ENCODE results near the gene TMEM121B. TPM values are rescaled to one million over a fixed set of nuclear protein-coding genes. Genes with fewer than 3 reads are reported as not detected.

TMEM121B gene
- total and polyA plus RNA-seq, 4 donors = 0.15 to 0.87 (median 0.59) TPM

- Histone ChIP-seq H3K9me3 (ENCODE audit: control insufficient read depth, low read length) (no peaks in the 10 kb centered on the region), H3K27ac (ENCODE audit: low read depth in 1 of 2, low read length in 2 of 2) (no peak overlapping the region), H3K4me3 (ENCODE audit: low read length in 2 of 2) (no peak overlapping the region), H3K4me1 (ENCODE audit: control insufficient read depth in 1 of 2, insufficient read depth in 2 of 2, low read length in 2 of 2) (no peaks in the 10 kb centered on the region), H3K27me3 (ENCODE audit: control insufficient read depth in 1 of 2, insufficient read depth in 2 of 2, low read length in 1 of 2) (no peaks in the 10 kb centered on the region), H3K36me3 (ENCODE audit: control insufficient read depth in 1 of 2, insufficient read depth in 2 of 2, low read length in 1 of 2) (peaks cover 0 to 9% of the 10 kb centered on the region in 2 donors)
- no peak for ATAC-seq (ENCODE audit: low FRiP score)
- 92% methylated on average over 9 of the region's 9 CpGs for WGBS, 2 donors
- peak in 1 of 2 donors; percentile 40 for DNase-seq
- intact Hi-C loops (cut with DNase I) = no loop called here
These were observed 21.9 kb upstream of the TMEM121B start for GRCh38 chr22:17143101-17143500.

DNA sequence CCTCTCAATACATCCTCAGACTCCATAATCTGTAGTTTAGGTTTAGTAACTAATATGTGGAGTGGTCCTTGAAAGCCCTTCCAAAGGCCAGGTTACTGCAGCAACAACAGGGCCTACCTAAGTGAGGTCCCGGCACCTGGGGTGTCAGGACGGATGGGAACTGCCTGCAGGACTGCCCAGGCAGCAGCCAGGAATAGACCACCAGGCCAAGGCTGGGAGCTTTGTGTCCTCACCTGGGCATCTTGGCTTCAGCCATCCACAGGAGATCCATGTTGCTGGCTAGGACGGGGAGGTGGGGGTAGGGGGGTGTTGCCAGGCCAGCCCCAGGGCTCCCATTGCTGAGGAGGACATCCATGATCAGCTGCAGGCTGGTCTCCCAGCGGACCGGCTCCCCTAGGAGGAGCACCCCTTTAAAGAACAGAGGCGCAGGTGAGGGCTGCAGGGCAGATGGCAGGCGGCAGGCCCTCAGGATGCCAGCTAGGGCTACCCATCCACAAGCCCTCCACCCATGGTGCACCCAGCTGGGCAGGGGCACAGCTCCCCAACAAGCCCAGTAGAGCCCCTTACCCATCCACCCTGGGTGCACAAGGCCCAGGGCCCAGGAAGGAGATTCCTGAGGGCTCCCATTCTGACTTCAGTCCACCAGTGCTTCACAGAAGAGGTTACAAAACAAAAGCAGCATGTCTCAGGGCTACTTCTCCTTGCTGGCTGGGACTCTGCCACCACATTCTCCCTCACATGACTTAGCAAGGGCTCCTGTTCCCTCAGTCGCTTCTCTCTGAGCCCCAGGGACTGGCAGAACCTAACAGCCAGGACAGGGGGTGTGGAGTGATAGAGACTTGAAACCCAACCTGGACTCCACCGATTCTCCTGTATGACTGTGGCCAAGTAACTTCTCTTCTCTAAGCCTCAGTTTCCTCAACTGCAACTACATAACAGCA, 19.9 kb upstream of the TMEM121B start:
- H3K36me3 ChIP-seq (ENCODE audit: control insufficient read depth in 1 of 2, insufficient read depth in 2 of 2, low read length in 1 of 2) = peaks cover 0 to 15% of the 10 kb centered on the region in 2 donors
- H3K4me1 ChIP-seq (ENCODE audit: control insufficient read depth in 1 of 2, insufficient read depth in 2 of 2, low read length in 2 of 2) = no peaks in the 10 kb centered on the region
- no peaks in the 10 kb centered on the region for H3K9me3 ChIP-seq (ENCODE audit: control insufficient read depth, low read length)
- ATAC-seq (ENCODE audit: low FRiP score) (no peak), DNase-seq (peak in 1 of 2 donors; percentile 70)
- H3K27me3 ChIP-seq (ENCODE audit: control insufficient read depth in 1 of 2, insufficient read depth in 2 of 2, low read length in 1 of 2) = no peaks in the 10 kb centered on the region
- H3K4me3 ChIP-seq (ENCODE audit: low read length in 2 of 2) = no peak overlapping the region
- H3K27ac ChIP-seq (ENCODE audit: low read depth in 1 of 2, low read length in 2 of 2) = no peak overlapping the region
- intact Hi-C loops (cut with DNase I) = no loop called here
- WGBS, 2 donors = 94 to 97% methylated on average over 9 of the region's 9 CpGs

- Histone ChIP-seq H3K4me3 (ENCODE audit: low read length in 2 of 2) (no peak overlapping the region), H3K36me3 (ENCODE audit: control insufficient read depth in 1 of 2, insufficient read depth in 2 of 2, low read length in 1 of 2) (peaks cover 0 to 15% of the 10 kb centered on the region in 2 donors), H3K27me3 (ENCODE audit: control insufficient read depth in 1 of 2, insufficient read depth in 2 of 2, low read length in 1 of 2) (no peaks in the 10 kb centered on the region), H3K9me3 (ENCODE audit: control insufficient read depth, low read length) (no peaks in the 10 kb centered on the region), H3K4me1 (ENCODE audit: control insufficient read depth in 1 of 2, insufficient read depth in 2 of 2, low read length in 2 of 2) (no peaks in the 10 kb centered on the region), H3K27ac (ENCODE audit: low read depth in 1 of 2, low read length in 2 of 2) (no peak overlapping the region)
- intact Hi-C loops (cut with DNase I) = no loop called here
- ATAC-seq (ENCODE audit: low FRiP score) (no peak), DNase-seq (no peak)
- 83 to 95% methylated on average over 8 of the region's 8 CpGs for WGBS, 2 donors
These were observed 18.9 kb upstream of the TMEM121B start for GRCh38 chr22:17140022-17140421.

GRCh38 chr22:17138513-17138912, 17.4 kb upstream of the TMEM121B start:
- Histone ChIP-seq H3K27ac (ENCODE audit: low read depth in 1 of 2, low read length in 2 of 2) (no peak overlapping the region), H3K27me3 (ENCODE audit: control insufficient read depth in 1 of 2, insufficient read depth in 2 of 2, low read length in 1 of 2) (no peaks in the 10 kb centered on the region), H3K9me3 (ENCODE audit: control insufficient read depth, low read length) (no peaks in the 10 kb centered on the region), H3K36me3 (ENCODE audit: control insufficient read depth in 1 of 2, insufficient read depth in 2 of 2, low read length in 1 of 2) (peaks cover 0 to 12% of the 10 kb centered on the region in 2 donors), H3K4me1 (ENCODE audit: control insufficient read depth in 1 of 2, insufficient read depth in 2 of 2, low read length in 2 of 2) (no peaks in the 10 kb centered on the region), H3K4me3 (ENCODE audit: low read length in 2 of 2) (no peak overlapping the region)
- intact Hi-C loops (cut with DNase I) = no loop called here
- DNase-seq (no peak), ATAC-seq (ENCODE audit: low FRiP score) (no peak)
- WGBS, 2 donors = 85 to 86% methylated on average over 11 of the region's 11 CpGs

- no peaks in the 10 kb centered on the region for H3K9me3 ChIP-seq (ENCODE audit: control insufficient read depth, low read length)
- H3K27me3 ChIP-seq (ENCODE audit: control insufficient read depth in 1 of 2, insufficient read depth in 2 of 2, low read length in 1 of 2) = no peaks in the 10 kb centered on the region
- DNase-seq (no peak), ATAC-seq (ENCODE audit: low FRiP score) (no peak)
- no peak overlapping the region for H3K27ac ChIP-seq (ENCODE audit: low read depth in 1 of 2, low read length in 2 of 2)
- no peak overlapping the region for H3K4me3 ChIP-seq (ENCODE audit: low read length in 2 of 2)
- H3K4me1 ChIP-seq (ENCODE audit: control insufficient read depth in 1 of 2, insufficient read depth in 2 of 2, low read length in 2 of 2) = no peaks in the 10 kb centered on the region
- H3K36me3 ChIP-seq (ENCODE audit: control insufficient read depth in 1 of 2, insufficient read depth in 2 of 2, low read length in 1 of 2) = peaks cover 0 to 12% of the 10 kb centered on the region in 2 donors
- WGBS, 2 donors = 90 to 94% methylated on average over 17 of the region's 17 CpGs
- intact Hi-C loops (cut with DNase I) = no loop called here
These were observed 16.8 kb upstream of the TMEM121B start for GRCh38 chr22:17137861-17138425.

GRCh38 chr22:17137170-17137569, 16.0 kb upstream of the TMEM121B start:
- ATAC-seq (ENCODE audit: low FRiP score) = no peak
- no peaks in the 10 kb centered on the region for H3K4me1 ChIP-seq (ENCODE audit: control insufficient read depth in 1 of 2, insufficient read depth in 2 of 2, low read length in 2 of 2)
- H3K36me3 ChIP-seq (ENCODE audit: control insufficient read depth in 1 of 2, insufficient read depth in 2 of 2, low read length in 1 of 2) = peaks cover 0 to 10% of the 10 kb centered on the region in 2 donors
- 91 to 93% methylated on average over 4 of the region's 4 CpGs for WGBS, 2 donors
- H3K4me3 ChIP-seq (ENCODE audit: low read length in 2 of 2) = no peak overlapping the region
- no peak overlapping the region for H3K27ac ChIP-seq (ENCODE audit: low read depth in 1 of 2, low read length in 2 of 2)
- intact Hi-C loops (cut with DNase I) = no loop called here
- no peaks in the 10 kb centered on the region for H3K9me3 ChIP-seq (ENCODE audit: control insufficient read depth, low read length)
- no peaks in the 10 kb centered on the region for H3K27me3 ChIP-seq (ENCODE audit: control insufficient read depth in 1 of 2, insufficient read depth in 2 of 2, low read length in 1 of 2)
- peak in 1 of 2 donors; percentile 42 for DNase-seq

DNA sequence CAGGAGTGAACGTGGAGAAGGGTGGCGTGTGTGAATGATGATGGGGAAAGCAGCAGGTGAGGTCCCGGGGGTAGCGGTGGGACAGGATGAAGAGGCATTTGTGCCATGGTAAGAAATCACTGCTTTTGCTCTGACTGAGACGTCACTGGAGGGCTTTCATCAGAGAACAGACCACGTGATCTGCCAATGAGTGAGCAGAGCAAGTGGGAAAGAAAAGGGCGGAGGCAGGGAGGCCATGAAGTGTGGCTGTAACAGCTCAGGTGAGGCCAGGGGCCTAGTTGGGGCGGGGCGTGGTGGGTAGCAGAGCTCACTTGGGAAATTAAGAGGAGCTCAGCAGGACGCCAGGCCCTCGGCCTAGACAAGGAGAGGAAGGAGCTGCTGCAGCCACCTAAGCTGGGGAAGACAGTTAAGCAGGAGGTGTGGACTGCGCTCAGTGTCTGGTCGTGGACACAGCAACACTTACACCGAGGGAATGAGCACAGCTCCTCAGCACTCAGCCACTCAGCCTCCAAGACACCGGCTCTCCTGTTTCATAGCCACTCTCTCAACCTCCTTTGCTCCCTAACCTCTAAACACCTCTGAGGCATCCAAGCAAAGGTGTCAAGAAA, 14.1 kb upstream of the TMEM121B start:
- intact Hi-C loops (cut with DNase I) = no loop called here
- H3K4me3 ChIP-seq (ENCODE audit: low read length in 2 of 2) = no peak overlapping the region
- DNase-seq (peak in 1 of 2 donors; percentile 40), ATAC-seq (ENCODE audit: low FRiP score) (no peak)
- H3K27ac ChIP-seq (ENCODE audit: low read depth in 1 of 2, low read length in 2 of 2) = no peak overlapping the region
- H3K27me3 ChIP-seq (ENCODE audit: control insufficient read depth in 1 of 2, insufficient read depth in 2 of 2, low read length in 1 of 2) = no peaks in the 10 kb centered on the region
- H3K36me3 ChIP-seq (ENCODE audit: control insufficient read depth in 1 of 2, insufficient read depth in 2 of 2, low read length in 1 of 2) = peaks cover 0 to 10% of the 10 kb centered on the region in 2 donors
- H3K9me3 ChIP-seq (ENCODE audit: control insufficient read depth, low read length) = no peaks in the 10 kb centered on the region
- H3K4me1 ChIP-seq (ENCODE audit: control insufficient read depth in 1 of 2, insufficient read depth in 2 of 2, low read length in 2 of 2) = no peaks in the 10 kb centered on the region
- 86 to 89% methylated on average over 15 of the region's 15 CpGs for WGBS, 2 donors

DNA sequence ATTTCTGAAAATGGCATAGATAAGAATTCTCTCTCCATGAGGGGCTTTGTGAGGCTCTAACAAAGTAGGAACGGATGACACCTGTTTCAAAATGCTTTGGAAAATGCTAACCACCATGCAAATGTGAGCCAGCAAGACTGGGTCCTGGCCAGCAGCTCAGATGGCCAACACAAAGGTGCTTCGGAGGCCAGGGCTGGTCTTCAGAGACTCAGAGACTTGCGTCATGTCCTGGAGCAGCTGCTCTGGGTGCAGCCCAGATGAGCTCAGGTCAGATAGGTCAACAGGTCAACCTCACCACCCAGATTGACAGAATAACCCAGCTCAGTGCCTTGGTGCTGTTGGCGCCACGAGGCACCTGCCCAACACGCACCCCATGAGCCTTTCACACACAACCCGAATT, 12.0 kb upstream of the TMEM121B start:
- H3K4me1 ChIP-seq (ENCODE audit: control insufficient read depth in 1 of 2, insufficient read depth in 2 of 2, low read length in 2 of 2) = no peaks in the 10 kb centered on the region
- WGBS, 2 donors = 95 to 96% methylated on average over 7 of the region's 7 CpGs

More for the DNA sequence above, 12.0 kb upstream of the TMEM121B start:
- no peak overlapping the region for H3K27ac ChIP-seq (ENCODE audit: low read depth in 1 of 2, low read length in 2 of 2)
- intact Hi-C loops (cut with DNase I) = no loop called here
- H3K27me3 ChIP-seq (ENCODE audit: control insufficient read depth in 1 of 2, insufficient read depth in 2 of 2, low read length in 1 of 2) = no peaks in the 10 kb centered on the region
- ATAC-seq (ENCODE audit: low FRiP score) (no peak), DNase-seq (peak in 1 of 2 donors; percentile 63)
- H3K4me3 ChIP-seq (ENCODE audit: low read length in 2 of 2) = no peak overlapping the region
- no peaks in the 10 kb centered on the region for H3K9me3 ChIP-seq (ENCODE audit: control insufficient read depth, low read length)
- peaks cover 0 to 7% of the 10 kb centered on the region in 2 donors for H3K36me3 ChIP-seq (ENCODE audit: control insufficient read depth in 1 of 2, insufficient read depth in 2 of 2, low read length in 1 of 2)
